H1 (cell line): ENCODE data around the gene IKZF3. TPM values are rescaled to one million over a fixed set of nuclear protein-coding genes. Genes with fewer than 3 reads are reported as not detected.
"Not testable (repeated sequence)": the region's sequence is repeated elsewhere in the genome, so short reads cannot be mapped to it uniquely, and the experiment has no call there.

Experiments used
- CTCF ChIA-PET: fragments of 300-600 bp; sonication (Branson Sonifier 250); formaldehyde crosslinking; loops from one replicate; lab custom pipeline; 2021; ENCODE audit not compliant: partially characterized antibody; lab: Charles Lee
- POLR2A ChIA-PET: fragments of 300-600 bp; sonication (Branson Sonifier 250); formaldehyde crosslinking; loops from one replicate; lab custom pipeline; 2021; ENCODE audit warnings: inconsistent platforms; ENCODE audit not compliant: partially characterized antibody; lab: Charles Lee
- DNase-seq, 2 experiments: peaks; one replicate each; pipeline versions ENCODE4 v3.0.0 to v3.0.0-alpha.2; 2010 to 2022; ENCODE audit warnings: low spot score in 2 of 2, low read depth in 1 of 2, mixed read lengths in 1 of 2
- FAIRE-seq: peaks from 2 replicates; lab custom pipeline; 2011; peaks lifted over from hg19 to GRCh38; lab: Jason Lieb, UNC
- H2AFZ ChIP-seq: 2 replicates; pipeline ENCODE4 v1.8.1; 2012; ENCODE audit warnings: low read length, inconsistent platforms
- H2AK5ac ChIP-seq: 2 replicates; pipeline ENCODE4 v1.6.1; 2013; ENCODE audit warnings: low read depth, low read length
- H2BK120ac ChIP-seq: replicated peaks from 2 replicates; pipeline ENCODE3; 2013; ENCODE audit warnings: low read depth, low read length, inconsistent platforms
- H2BK12ac ChIP-seq: 2 replicates; pipeline ENCODE4 v1.6.1; 2013; ENCODE audit warnings: low read depth, low read length
- H2BK15ac ChIP-seq: 2 replicates; pipeline ENCODE4 v1.6.1; 2013; ENCODE audit warnings: low read length
- H2BK20ac ChIP-seq: 2 replicates; pipeline ENCODE4 v1.6.1; 2013; ENCODE audit warnings: low read length
- H2BK5ac ChIP-seq: 2 replicates; pipeline ENCODE4 v1.6.1; 2013; ENCODE audit warnings: low read depth, low read length
- H3K14ac ChIP-seq: 2 replicates; pipeline ENCODE4 v1.6.1; 2013; ENCODE audit warnings: inconsistent platforms; ENCODE audit not compliant: insufficient read length
- H3K18ac ChIP-seq: 2 replicates; pipeline ENCODE4 v1.6.1; 2013; ENCODE audit warnings: low read length; ENCODE audit errors: extremely low read depth
- H3K23ac ChIP-seq: 2 replicates; pipeline ENCODE4 v1.6.1; 2013; ENCODE audit warnings: inconsistent platforms; ENCODE audit not compliant: insufficient read length
- H3K23me2 ChIP-seq: 2 replicates; pipeline ENCODE4 v1.6.1; 2013; ENCODE audit warnings: low read depth, low read length
- H3K27ac ChIP-seq: 2 replicates; pipeline ENCODE4 v1.6.1; 2011; ENCODE audit warnings: low read depth, low read length, inconsistent platforms
- H3K27me3 ChIP-seq, 4 experiments: replicated peaks in 1 of 4; 1 replicate in 1 of 4; 2 replicates in 3 of 4; pipeline versions ENCODE4 v1.6.1 to v1.8.1; 2011 to 2013; ENCODE audit warnings: low read length in 3 of 4, mild to moderate bottlenecking in 3 of 4, inconsistent platforms in 2 of 4, mixed read lengths in 2 of 4, moderate library complexity in 1 of 4; ENCODE audit not compliant: control insufficient read depth in 3 of 4, insufficient read depth in 3 of 4; ENCODE audit errors: extremely low read depth in 1 of 4
- H3K36me3 ChIP-seq, 4 experiments: 2 replicates each; pipeline versions ENCODE4 v1.6.1 to v1.8.1; 2011 to 2013; ENCODE audit warnings: mild to moderate bottlenecking in 4 of 4, low read length in 3 of 4, moderate library complexity in 2 of 4, control low read depth in 1 of 4, inconsistent platforms in 1 of 4; ENCODE audit not compliant: insufficient read depth in 4 of 4, control insufficient read depth in 2 of 4
- H3K4ac ChIP-seq: replicated peaks from 2 replicates; pipeline ENCODE3; 2013; ENCODE audit warnings: low read length, low read depth, mixed read lengths, inconsistent platforms; ENCODE audit not compliant: insufficient read length
- H3K4me1 ChIP-seq, 4 experiments: replicated peaks in 1 of 4; 1 replicate in 1 of 4; 2 replicates in 3 of 4; pipeline versions ENCODE4 v1.6.1 to v1.8.1; 2011 to 2013; ENCODE audit warnings: low read length in 3 of 4, inconsistent platforms in 2 of 4, mixed read lengths in 1 of 4; ENCODE audit not compliant: insufficient read depth in 4 of 4, control insufficient read depth in 3 of 4
- H3K4me2 ChIP-seq, 2 experiments: 2 replicates each; pipeline versions ENCODE4 v1.6.1 to v1.8.1; 2011 to 2013; ENCODE audit warnings: low read depth in 2 of 2, low read length in 2 of 2, control low read depth in 1 of 2, inconsistent platforms in 1 of 2, mild to moderate bottlenecking in 1 of 2; ENCODE audit not compliant: insufficient read depth in 1 of 2
- H3K4me3 ChIP-seq, 4 experiments: fragments of 200-600, 300-600 bp in 1 of 4; sonication (generic), shearing (Covaris generic), sonication (Bioruptor Twin) in 1 of 4; 2 replicates each; pipeline versions ENCODE4 v1.5.1 to v1.8.1; 2011 to 2016; ENCODE audit warnings: low read length in 4 of 4, low read depth in 3 of 4, control low read depth in 2 of 4, inconsistent platforms in 2 of 4, mild to moderate bottlenecking in 2 of 4, mixed read lengths in 1 of 4, moderate library complexity in 1 of 4; ENCODE audit not compliant: insufficient read depth in 2 of 4; ENCODE audit errors: extremely low read depth in 1 of 4
- H3K56ac ChIP-seq: replicated peaks from 2 replicates; pipeline ENCODE3; 2013; ENCODE audit warnings: low read depth, mild to moderate bottlenecking, mixed read lengths, low read length, inconsistent platforms; ENCODE audit not compliant: insufficient read length
- H3K79me1 ChIP-seq: 2 replicates; pipeline ENCODE4 v1.6.1; 2013; ENCODE audit warnings: low read depth, low read length, control low read depth
- H3K79me2 ChIP-seq, 2 experiments: 2 replicates each; pipeline versions ENCODE4 v1.6.1 to v1.8.1; 2012 to 2013; ENCODE audit warnings: low read length in 2 of 2, mild to moderate bottlenecking in 2 of 2, inconsistent platforms in 1 of 2; ENCODE audit not compliant: insufficient read depth in 2 of 2, control insufficient read depth in 1 of 2
- H3K9ac ChIP-seq, 4 experiments: replicated peaks in 1 of 4; 1 replicate in 1 of 4; 2 replicates in 3 of 4; pipeline versions ENCODE4 v1.6.1 to v1.8.1; 2011 to 2013; ENCODE audit warnings: low read depth in 3 of 4, low read length in 3 of 4, control low read depth in 2 of 4, mild to moderate bottlenecking in 2 of 4, moderate library complexity in 2 of 4, inconsistent platforms in 1 of 4; ENCODE audit errors: extremely low read depth in 1 of 4
- H3K9me3 ChIP-seq, 2 experiments: 2 replicates each; pipeline versions ENCODE4 v1.6.1 to v1.8.1; 2012 to 2013; ENCODE audit warnings: mild to moderate bottlenecking in 2 of 2, moderate library complexity in 2 of 2, control low read depth in 1 of 2, inconsistent platforms in 1 of 2, low read depth in 1 of 2, low read length in 1 of 2, mixed read lengths in 1 of 2; ENCODE audit not compliant: insufficient read depth in 2 of 2
- H4K20me1 ChIP-seq, 2 experiments: replicated peaks in 1 of 2; 2 replicates each; pipeline versions ENCODE3 to v1.8.1; 2011 to 2013; ENCODE audit warnings: inconsistent platforms in 2 of 2, low read length in 2 of 2, mild to moderate bottlenecking in 1 of 2; ENCODE audit not compliant: insufficient read depth in 2 of 2, control insufficient read depth in 1 of 2
- H4K5ac ChIP-seq: 2 replicates; pipeline ENCODE4 v1.6.1; 2013; ENCODE audit warnings: low read length, low read depth, mixed read lengths, inconsistent platforms; ENCODE audit not compliant: insufficient read length
- H4K8ac ChIP-seq: 2 replicates; pipeline ENCODE4 v1.8.0; 2013; ENCODE audit warnings: mild to moderate bottlenecking, moderate library complexity, low read length, inconsistent platforms; ENCODE audit not compliant: insufficient read depth; ENCODE audit errors: extremely low read depth
- H4K91ac ChIP-seq: replicated peaks from 2 replicates; pipeline ENCODE3; 2013; ENCODE audit warnings: low read length, mixed read lengths, inconsistent platforms; ENCODE audit not compliant: insufficient read length
- WGBS, 2 experiments: shearing (Covaris generic) in 1 of 2; methylation state at CpG; one replicate each; pipeline versions ENCODE4 v1.1.6 to v1.1.7; 2013 to 2015; ENCODE audit warnings: low lambda C conversion rate in 2 of 2, mixed read lengths in 2 of 2, inconsistent platforms in 1 of 2, low coverage in 1 of 2, missing lambda C conversion rate in 1 of 2; ENCODE audit not compliant: insufficient replicate concordance in 2 of 2, insufficient coverage in 1 of 2, insufficient read length in 1 of 2; ENCODE audit errors: extremely low coverage in 1 of 2, missing lambda C conversion rate in 1 of 2; 5-methylcytosine and 5-hydroxymethylcytosine counted together
- polyA plus RNA-seq, 7 experiments: library from polyadenylated mRNA; depleted of rRNA in 3 of 7; stranded (reverse) in 5 of 7; unstranded in 2 of 7; fragments of >200 nt in 5 of 7; fragments of 200-250 nt in 2 of 7; gene quantifications; 1 replicate in 5 of 7; 2 replicates in 1 of 7; 4 replicates in 1 of 7; pipeline versions ENCODE4 v1.2.1 to v1.2.3, GENCODE V29; 2011 to 2013; ENCODE audit warnings: missing spikeins in 2 of 7, mixed read lengths in 2 of 7
- total RNA-seq: library from RNA; stranded (reverse); fragmentation: NEBNext Ultra II Directional; extraction: Animal tissue kit (Norgen Biotek cat#: 25700); gene quantifications from 2 replicates; pipeline ENCODE4 v1.2.1, GENCODE V29; 2021

IKZF3 gene
- total and polyA plus RNA-seq, 2 of the 8 experiments (the other 6 are each of a cell fraction or from before 2014, with no cell fraction given), result 0.23 to 0.56 TPM

DNA sequence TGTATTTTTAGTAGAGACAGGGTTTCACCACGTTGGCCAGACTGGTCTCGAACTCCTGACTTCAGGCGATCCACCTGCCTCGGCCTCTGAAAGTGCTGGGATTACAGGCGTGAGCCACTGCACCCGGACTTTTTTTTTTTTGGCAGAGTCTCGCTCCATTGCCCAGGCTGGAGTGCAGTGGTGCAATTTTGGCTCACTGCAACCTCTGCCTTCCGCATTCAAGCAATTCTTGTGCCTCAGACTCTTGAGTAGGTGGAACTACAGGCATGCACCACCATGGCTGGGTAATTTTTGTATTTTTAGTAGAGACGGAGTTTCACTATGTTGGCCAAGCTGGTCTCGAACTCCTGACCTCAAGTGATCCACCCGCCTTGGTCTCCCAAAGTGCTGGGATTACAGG lies 153.0 kb downstream of the IKZF3 start:
- CTCF ChIA-PET, result interaction anchor here (1.3 to 52.4 kb wide), 5 partner anchors 9 to 77 kb away, joined by 3 to 1885 read pairs (median 6); partner anchors contain the start of genes PNMT, PPP1R1B and STARD3
- not testable (repeated sequence) for DNase-seq, H3K4ac ChIP-seq, H3K27ac ChIP-seq, H3K79me1 ChIP-seq, H2BK5ac ChIP-seq, H3K56ac ChIP-seq, H3K18ac ChIP-seq, H3K4me2 ChIP-seq, H3K9ac ChIP-seq, H2BK120ac ChIP-seq, H2AK5ac ChIP-seq, H3K23ac ChIP-seq, H3K27me3 ChIP-seq, H4K5ac ChIP-seq, H4K91ac ChIP-seq, H3K9me3 ChIP-seq, FAIRE-seq, H3K14ac ChIP-seq, H2BK12ac ChIP-seq, H3K4me1 ChIP-seq, H2BK20ac ChIP-seq, H3K23me2 ChIP-seq, H4K8ac ChIP-seq, H2AFZ ChIP-seq, H3K4me3 ChIP-seq, H2BK15ac ChIP-seq
- POLR2A ChIA-PET, result interaction anchor here (0.9 to 4.0 kb wide), 11 partner anchors 8 to 331 kb away, joined by 3 to 19 read pairs (median 4); partner anchors contain the start of genes ERBB2, MIEN1 and PGAP3
- Histone ChIP-seq H3K36me3 (peaks cover 41 to 87% (median 72%) of the 10 kb centered on the region in 4 experiments), H3K79me2 (peaks cover under 1 to 43% of the 10 kb centered on the region in 2 experiments; a peak in 3 of 4 replicates), H4K20me1 (peaks cover 24 to 35% of the 10 kb centered on the region in 2 experiments)
- WGBS, 2 experiments, result 94% methylated on average over 11 of the region's 11 CpGs; no CpG with 5 or more reads in 1 of the 2 experiments
